Gastrocnemius medialis (tissue), 4 donors: ENCODE data around the gene ADIPOR2. TPM values are rescaled to one million over a fixed set of nuclear protein-coding genes. Genes with fewer than 3 reads are reported as not detected.

Experiments used
- ATAC-seq, 2 donors: fragments of 150-250 bp; one replicate each; pipeline ENCODE4 v1.9.1; 2016
- DNase-seq, 2 donors: peaks; one replicate each; pipeline ENCODE4 v3.0.0-alpha.2; 2019
- H3K27ac ChIP-seq, 4 donors: fragments of 200-600 bp; sonication (generic); 1 replicate in 1 of 4; 2 replicates in 3 of 4; pipeline ENCODE4 v1.5.1; 2016 to 2018; ENCODE audit warnings: mild to moderate bottlenecking in 2 of 4, moderate library complexity in 1 of 4
- H3K27me3 ChIP-seq, 3 donors: fragments of 200-600 bp; sonication (generic) in 2 of 3; 1 replicate in 1 of 3; 2 replicates in 2 of 3; pipeline versions ENCODE4 v1.5.1 to v1.6.0; 2016 to 2019; ENCODE audit warnings: mild to moderate bottlenecking in 1 of 3, moderate library complexity in 1 of 3
- H3K36me3 ChIP-seq, 2 donors: fragments of 200-600 bp; sonication (generic) in 1 of 2; one replicate each; pipeline ENCODE4 v1.5.1; 2017 to 2018
- H3K4me1 ChIP-seq, 2 donors: fragments of 200-600 bp; sonication (generic) in 1 of 2; one replicate each; pipeline ENCODE4 v1.5.1; 2016 to 2017; ENCODE audit warnings: mild to moderate bottlenecking in 2 of 2
- H3K4me3 ChIP-seq, 4 donors: fragments of 200-600 bp; sonication (generic) in 3 of 4; 1 replicate in 1 of 4; 2 replicates in 3 of 4; pipeline ENCODE4 v1.5.1; 2016 to 2019; ENCODE audit warnings: mild to moderate bottlenecking in 2 of 4
- H3K9me3 ChIP-seq, 3 donors: fragments of 200-600 bp; sonication (generic) in 2 of 3; 1 replicate in 1 of 3; 2 replicates in 2 of 3; pipeline ENCODE4 v1.5.1; 2016 to 2019
- POLR2A ChIP-seq, 2 donors: fragments of 450-650 bp; IDR thresholded peaks; one replicate each; pipeline ENCODE4 v1.6.1; 2017; ENCODE audit warnings: antibody characterized with exemption in 2 of 2, mild to moderate bottlenecking in 2 of 2, moderate library complexity in 2 of 2
- in situ Hi-C, 4 donors: fragments of 200-750 bp; cut with MboI; loops; one replicate each; pipeline versions ENCODE4 v1.15.0 to v1.8.0; 2017; ENCODE audit warnings: low sequenced_read_pairs in 4 of 4
- intact Hi-C: fragments of 100-400 bp; cut with DNase I; formaldehyde crosslinking; loops from one replicate; pipeline ENCODE4 v1.15.1; 2023; ENCODE audit warnings: low total_unique reads
- total RNA-seq, 4 donors: library from RNA; depleted of rRNA; stranded (reverse); fragments of >200 nt; gene quantifications; one replicate each; pipeline versions ENCODE4 v1.1.0 to v1.2.3, GENCODE V29; 2016
- TF ChIP-seq, protein P1 (sequence below), 5 experiments: fragments of 450-650 bp in 3 of 5; fragments of 200-600 bp in 2 of 5; sonication (generic) in 2 of 5; IDR thresholded peaks in 4 of 5; conservative IDR thresholded peaks in 1 of 5; 1 replicate in 4 of 5; 2 replicates in 1 of 5; pipeline ENCODE4 v1.5.1; 2016 to 2019; ENCODE audit warnings: antibody characterized with exemption in 5 of 5, mild to moderate bottlenecking in 3 of 5, moderate library complexity in 3 of 5

Gene ADIPOR2
- total RNA-seq, 4 donors from 2014 or later, result 18.9 to 47.4 (median 25.1) TPM

- Histone ChIP-seq H3K36me3 (no peaks in the 10 kb centered on the region), H3K27ac (peak overlapping the region; percentile 77 to 84 (median 82)), H3K27me3 (no peaks in the 10 kb centered on the region), H3K4me3 (peak overlapping the region in 2 of 4 donors; percentile 6 to 42), H3K9me3 (no peaks in the 10 kb centered on the region), H3K4me1 (peaks cover 42 to 57% of the 10 kb centered on the region in 2 donors)
- ATAC-seq, result peak; percentile 98 to 99
- in situ Hi-C loops (no loop called here), intact Hi-C loops (no loop called here)
- no peak for TF ChIP-seq POLR2A (IDR thresholded peaks at IDR 0.05)
- DNase-seq, result peak; percentile 75 to 79
Observed at GRCh38 chr12:1773937-1774655, 83.2 kb downstream of the ADIPOR2 start.

DNA sequence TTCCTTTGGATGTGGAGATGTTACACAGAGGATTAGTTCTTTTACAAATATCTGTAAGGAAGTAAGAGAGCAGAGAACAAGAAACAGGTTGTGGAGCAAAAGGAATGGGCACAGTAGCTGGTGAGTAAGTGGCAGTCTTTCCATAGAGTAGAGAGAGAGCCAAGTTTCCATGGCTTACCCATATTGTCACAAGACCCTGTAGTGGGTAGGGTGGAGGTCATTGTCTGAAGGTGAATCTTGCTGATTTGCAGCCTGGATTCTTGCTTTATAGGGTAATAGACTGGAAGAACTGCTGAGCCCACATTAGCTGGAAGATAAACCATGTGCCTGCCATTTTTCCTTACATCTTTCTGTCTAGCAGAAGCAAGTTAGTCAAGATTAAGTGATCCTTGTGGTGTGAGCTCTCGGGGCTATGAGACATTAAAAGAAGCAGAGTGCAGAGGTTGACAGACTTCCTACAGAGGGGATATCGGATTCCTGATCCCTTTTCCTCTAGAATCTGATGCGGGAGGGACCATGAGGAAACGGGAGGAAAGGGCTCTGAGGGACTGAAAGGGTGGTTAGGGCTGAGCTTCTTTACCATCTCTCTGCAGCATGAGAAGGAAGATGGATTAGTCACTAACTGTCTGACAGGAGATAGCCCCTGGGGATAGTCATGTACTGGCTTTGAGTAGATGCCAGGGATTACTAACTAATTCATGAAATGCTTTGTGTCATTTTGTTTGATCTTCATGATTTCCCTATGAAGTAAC lies 85.5 kb downstream of the ADIPOR2 start:
- Histone ChIP-seq H3K27ac (peak overlapping the region; percentile 23 to 83 (median 69)), H3K4me1 (peaks cover 48 to 57% of the 10 kb centered on the region in 2 donors), H3K4me3 (no peak overlapping the region), H3K27me3 (no peaks in the 10 kb centered on the region), H3K9me3 (no peaks in the 10 kb centered on the region), H3K36me3 (peaks cover 0 to 6% of the 10 kb centered on the region in 2 donors)
- intact Hi-C loops, result no loop called here
- in situ Hi-C loops, result no loop called here
- DNase-seq (no peak), ATAC-seq (no peak)
- TF ChIP-seq, protein P1, sequence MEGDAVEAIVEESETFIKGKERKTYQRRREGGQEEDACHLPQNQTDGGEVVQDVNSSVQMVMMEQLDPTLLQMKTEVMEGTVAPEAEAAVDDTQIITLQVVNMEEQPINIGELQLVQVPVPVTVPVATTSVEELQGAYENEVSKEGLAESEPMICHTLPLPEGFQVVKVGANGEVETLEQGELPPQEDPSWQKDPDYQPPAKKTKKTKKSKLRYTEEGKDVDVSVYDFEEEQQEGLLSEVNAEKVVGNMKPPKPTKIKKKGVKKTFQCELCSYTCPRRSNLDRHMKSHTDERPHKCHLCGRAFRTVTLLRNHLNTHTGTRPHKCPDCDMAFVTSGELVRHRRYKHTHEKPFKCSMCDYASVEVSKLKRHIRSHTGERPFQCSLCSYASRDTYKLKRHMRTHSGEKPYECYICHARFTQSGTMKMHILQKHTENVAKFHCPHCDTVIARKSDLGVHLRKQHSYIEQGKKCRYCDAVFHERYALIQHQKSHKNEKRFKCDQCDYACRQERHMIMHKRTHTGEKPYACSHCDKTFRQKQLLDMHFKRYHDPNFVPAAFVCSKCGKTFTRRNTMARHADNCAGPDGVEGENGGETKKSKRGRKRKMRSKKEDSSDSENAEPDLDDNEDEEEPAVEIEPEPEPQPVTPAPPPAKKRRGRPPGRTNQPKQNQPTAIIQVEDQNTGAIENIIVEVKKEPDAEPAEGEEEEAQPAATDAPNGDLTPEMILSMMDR (IDR thresholded peaks at IDR 0.05 in 4 of 5, conservative IDR thresholded peaks at IDR 0.05 in 1 of 5), result no peak
- no peak for TF ChIP-seq POLR2A (IDR thresholded peaks at IDR 0.05)

GRCh38 chr12:1777798-1778197 lies 86.9 kb downstream of the ADIPOR2 start:
- no peak for ATAC-seq
- no peak for TF ChIP-seq POLR2A (IDR thresholded peaks at IDR 0.05)
- TF ChIP-seq, protein P1 (IDR thresholded peaks at IDR 0.05 in 4 of 5, conservative IDR thresholded peaks at IDR 0.05 in 1 of 5), result no peak
- in situ Hi-C loops (no loop called here), intact Hi-C loops (no loop called here)
- Histone ChIP-seq H3K4me1 (peaks cover 56 to 64% of the 10 kb centered on the region in 2 donors), H3K4me3 (no peak overlapping the region), H3K27me3 (no peaks in the 10 kb centered on the region), H3K9me3 (no peaks in the 10 kb centered on the region), H3K36me3 (peaks cover 0 to 6% of the 10 kb centered on the region in 2 donors), H3K27ac (no peak overlapping the region)
- no peak for DNase-seq

DNA sequence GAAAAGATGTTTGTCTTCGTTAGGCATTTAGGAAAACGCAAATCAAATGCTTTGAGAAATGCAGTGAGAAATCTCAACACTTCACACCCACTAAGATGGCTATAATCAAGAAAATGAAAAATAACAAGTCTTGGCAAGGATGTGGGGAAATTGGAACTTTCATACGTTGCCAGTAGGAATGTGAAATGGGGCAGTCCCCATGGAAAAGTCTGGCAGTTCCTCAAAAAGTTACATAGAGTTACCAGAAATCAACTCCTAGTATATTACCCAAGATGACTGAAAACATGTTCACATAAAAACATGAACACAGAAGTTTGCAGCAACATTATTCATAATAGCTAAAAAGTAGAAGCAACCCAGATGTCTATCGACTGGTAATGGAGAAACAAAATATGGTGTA lies 88.0 kb downstream of the ADIPOR2 start:
- in situ Hi-C loops, result no loop called here
- ATAC-seq (no peak), DNase-seq (no peak)
- TF ChIP-seq POLR2A (IDR thresholded peaks at IDR 0.05), result no peak
- TF ChIP-seq, protein P1 (IDR thresholded peaks at IDR 0.05 in 4 of 5, conservative IDR thresholded peaks at IDR 0.05 in 1 of 5), result no peak
- H3K27ac ChIP-seq, result peak overlapping the region in 2 of 4 donors; percentile 14 to 35
- no peaks in the 10 kb centered on the region for H3K9me3 ChIP-seq
- peaks cover 48 to 54% of the 10 kb centered on the region in 2 donors for H3K4me1 ChIP-seq
- H3K36me3 ChIP-seq, result peaks cover 0 to 6% of the 10 kb centered on the region in 2 donors
- intact Hi-C loops, result no loop called here
- H3K4me3 ChIP-seq, result no peak overlapping the region
- H3K27me3 ChIP-seq, result no peaks in the 10 kb centered on the region

- Histone ChIP-seq H3K27me3 (no peaks in the 10 kb centered on the region), H3K27ac (peak overlapping the region in 1 of 4 donors; percentile 35), H3K9me3 (no peaks in the 10 kb centered on the region), H3K4me3 (no peak overlapping the region), H3K36me3 (peaks cover 0 to 6% of the 10 kb centered on the region in 2 donors), H3K4me1 (peaks cover 52% of the 10 kb centered on the region in 2 donors)
- intact Hi-C loops, result no loop called here
- in situ Hi-C loops, result loop anchor here in 1 of 4 donors (10.0 kb wide), 1 partner anchor 75 kb away; no protein-coding TSS in a partner anchor
- TF ChIP-seq POLR2A (IDR thresholded peaks at IDR 0.05), result no peak
- TF ChIP-seq, protein P1 (IDR thresholded peaks at IDR 0.05 in 4 of 5, conservative IDR thresholded peaks at IDR 0.05 in 1 of 5), result no peak
- no peak for DNase-seq
- ATAC-seq, result peak in 1 of 2 donors; percentile 34
Observed at GRCh38 chr12:1779783-1780182, 88.9 kb downstream of the ADIPOR2 start.
